GM11168 (cell line): Measurements from ENCODE around the gene CNTN4.
"Not testable (repeated sequence)": the region's sequence is repeated elsewhere in the genome, so short reads cannot be mapped to it uniquely, and the experiment has no call there.

Experiments
- in situ Hi-C: fragments of 300-500 bp; cut with MboI; formaldehyde crosslinking; loops from one replicate; pipeline ENCODE4 v1.12.0; 2022; ENCODE audit warnings: low sequenced_read_pairs; ENCODE audit not compliant: unreplicated experiment

Gene CNTN4

DNA sequence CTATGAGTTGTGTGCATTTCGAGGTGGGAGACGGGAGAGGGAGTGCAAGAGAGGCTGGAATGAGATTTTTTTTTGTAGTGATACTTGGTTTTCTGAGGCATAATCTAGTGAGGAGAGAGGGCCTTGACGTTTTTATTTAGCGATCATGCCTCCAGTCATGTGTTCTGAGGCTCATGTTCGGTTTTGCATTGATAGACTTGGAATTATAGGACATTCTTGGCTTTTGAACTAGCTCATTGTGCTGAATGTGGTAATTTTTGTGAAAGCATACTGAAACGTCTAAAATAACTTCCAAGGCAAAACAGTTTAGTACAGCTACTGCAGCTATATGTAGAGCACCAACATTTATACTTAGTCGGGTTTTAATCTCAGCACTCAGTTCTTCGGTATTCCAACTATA is 408.1 kb downstream of the CNTN4 start:
- in situ Hi-C loops: no loop called here

DNA sequence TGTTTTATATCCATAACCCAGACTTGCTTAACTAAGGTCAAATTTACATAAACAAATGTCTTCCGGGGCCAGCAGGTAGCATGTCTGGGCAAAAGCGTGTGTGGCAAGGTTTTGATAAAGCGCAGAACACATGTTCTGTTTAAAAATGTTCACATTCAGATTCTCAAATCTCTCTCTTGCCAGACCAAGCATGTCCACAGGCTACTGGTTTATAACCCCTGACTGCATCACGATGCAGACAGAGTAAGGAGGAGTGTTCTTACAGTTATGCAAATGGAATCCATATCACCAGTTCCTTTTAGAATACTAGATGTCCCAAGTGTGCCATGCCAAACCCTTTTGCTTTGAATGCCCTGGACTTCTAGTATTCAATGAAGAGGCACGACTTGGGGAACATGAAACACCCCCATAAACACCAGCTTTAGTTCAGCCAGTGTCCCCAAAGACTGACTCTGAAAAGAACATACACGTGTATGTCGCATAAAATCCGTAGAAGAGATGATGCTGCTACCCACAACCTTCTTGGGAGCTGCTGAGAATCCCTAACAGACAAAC is 412.0 kb downstream of the CNTN4 start:
- in situ Hi-C loops: no loop called here

DNA sequence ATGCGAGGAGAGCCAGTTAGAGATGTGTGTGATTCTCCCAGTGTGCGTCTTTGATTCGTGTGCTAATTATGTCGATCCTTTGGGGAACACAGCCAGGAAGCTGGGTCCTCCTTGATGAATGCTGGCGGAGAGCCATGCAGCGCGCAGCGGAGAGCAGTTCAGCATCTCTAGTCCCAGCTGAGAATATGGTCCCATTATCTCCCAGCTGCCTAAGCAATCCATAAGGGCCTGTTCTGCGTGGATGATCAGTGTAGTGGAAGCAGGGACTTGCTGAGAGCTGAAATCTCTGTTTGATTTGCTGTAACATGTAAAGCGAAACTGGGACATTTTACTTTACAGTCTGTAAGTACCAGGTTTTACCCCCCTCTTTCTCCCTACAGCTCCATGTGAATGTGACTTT is 412.7 kb downstream of the CNTN4 start:
- in situ Hi-C loops: no loop called here

DNA sequence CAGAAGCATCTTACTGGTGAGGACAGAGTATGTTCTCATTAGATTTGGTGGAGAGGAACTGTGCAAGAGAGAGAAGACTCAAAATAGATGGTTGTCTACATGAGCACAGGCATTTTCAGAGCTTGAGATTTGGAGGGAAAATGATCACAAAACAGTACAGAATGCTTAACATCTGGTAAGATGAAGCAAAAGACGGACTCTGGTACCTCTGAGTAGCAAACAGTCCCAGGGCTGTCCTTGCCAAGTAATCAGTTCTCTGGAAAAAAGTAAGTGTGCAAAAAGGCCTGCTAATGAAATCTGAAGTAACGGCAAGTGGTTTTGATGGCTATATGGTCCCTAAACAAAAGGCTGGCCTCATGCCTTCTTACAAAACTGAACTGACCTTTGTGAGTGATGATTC is 414.2 kb downstream of the CNTN4 start:
- in situ Hi-C loops: no loop called here

DNA sequence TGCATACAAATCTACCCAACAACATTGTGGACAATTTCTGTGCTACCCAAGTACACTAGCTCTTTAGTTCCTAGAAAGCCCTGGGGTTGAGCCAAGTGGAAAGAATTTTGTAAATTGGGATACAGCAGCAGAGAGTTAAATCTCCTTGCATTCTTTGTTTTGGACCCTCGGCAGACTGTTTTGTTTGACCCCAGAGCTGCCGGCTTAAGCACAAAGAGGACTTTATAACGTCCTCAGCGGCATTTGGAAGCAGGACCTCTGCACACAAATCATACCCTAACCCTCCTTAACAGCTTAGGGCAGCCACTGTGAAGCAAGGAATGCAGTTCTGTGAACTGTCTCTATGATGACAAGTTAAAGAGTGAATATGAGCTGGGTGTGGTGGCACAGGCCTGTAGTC is 415.3 kb downstream of the CNTN4 start:
- in situ Hi-C loops: no loop called here

DNA sequence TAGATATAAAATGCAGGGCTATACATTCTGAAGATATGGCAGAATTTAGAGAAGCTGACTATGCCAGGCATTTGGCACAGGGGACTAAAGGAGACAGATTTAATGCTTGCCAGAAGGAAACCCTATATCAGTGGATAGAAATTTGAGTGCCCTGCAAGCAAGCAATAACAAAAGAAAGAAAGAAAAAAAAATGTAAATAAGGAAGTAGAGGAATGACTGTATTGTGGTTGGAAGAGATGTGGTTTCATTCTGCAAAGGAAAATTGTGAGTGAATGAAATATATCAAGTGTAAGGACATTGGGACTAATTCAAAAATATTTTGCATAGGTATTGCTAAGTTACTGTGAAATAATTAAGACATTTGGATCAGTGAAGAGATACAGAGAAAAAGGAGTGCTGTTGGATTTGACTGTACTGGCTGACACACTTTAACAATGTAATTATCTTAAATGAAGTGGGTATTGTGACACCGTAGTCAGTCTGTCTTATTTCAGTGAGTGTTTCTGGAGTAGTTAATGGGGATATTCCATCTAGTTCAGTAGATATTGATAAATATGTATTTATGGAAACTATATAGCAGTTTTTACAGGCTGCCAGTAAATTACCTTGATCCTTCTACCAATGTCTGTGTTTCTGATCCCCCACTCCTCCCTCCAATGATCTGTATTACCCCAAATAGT is 418.2 kb downstream of the CNTN4 start:
- in situ Hi-C loops: no loop called here

DNA sequence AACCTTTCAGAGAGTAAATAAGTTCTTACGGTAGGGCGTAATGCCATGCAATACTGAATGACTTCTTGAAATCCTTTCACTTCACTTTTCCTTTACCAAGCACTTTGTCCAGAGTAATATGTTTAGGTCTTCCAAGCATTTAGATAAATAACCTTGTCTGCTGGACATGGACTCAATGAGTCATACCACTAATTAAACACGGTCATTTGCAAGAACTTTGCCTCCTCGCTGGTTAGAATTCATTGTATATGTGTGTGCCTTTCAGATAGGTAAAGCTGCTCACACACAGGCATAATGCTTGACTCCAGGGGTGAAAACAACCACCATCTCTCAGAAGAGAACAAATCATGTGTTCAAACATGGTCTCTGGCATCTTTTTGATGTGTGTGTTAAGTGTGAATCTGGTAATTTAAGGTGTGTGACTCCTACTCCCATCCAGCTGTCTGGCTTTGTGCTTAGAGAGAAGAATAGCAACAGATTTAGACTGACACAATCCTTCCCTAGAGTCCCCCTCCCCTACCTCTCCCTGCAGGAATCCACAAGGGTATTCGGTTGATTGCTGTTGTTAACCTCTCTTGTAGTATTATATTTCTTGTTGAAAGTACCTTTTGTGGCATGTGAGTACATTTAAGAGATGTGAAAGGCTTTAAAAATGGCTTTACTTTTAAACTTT is 419.0 kb downstream of the CNTN4 start:
- in situ Hi-C loops: no loop called here

DNA sequence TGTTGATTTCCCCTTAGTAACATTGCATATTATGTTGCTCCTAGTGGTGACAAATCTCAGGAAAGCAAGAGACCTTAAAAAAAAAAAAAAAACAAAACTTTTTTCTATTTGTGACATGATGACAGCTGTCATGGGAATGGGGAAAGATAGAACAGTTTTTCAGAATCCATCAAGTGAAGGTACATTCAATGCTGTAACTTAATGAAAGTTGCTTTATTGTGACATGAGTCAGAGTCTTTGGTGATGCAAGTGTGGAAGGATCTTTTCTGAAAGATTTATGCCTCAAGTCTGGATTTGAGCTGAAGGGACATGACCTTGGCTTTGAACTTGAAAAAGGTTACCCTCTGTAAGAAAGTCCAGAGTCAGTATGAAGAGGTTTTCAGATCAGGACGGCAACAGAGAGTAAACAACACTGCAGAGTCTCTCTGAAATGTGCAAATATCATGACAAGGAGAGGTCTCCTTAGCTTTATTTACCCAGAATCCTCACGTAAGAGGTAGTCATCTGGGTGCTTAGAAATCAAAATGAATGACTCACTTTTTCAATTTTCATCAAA is 424.7 kb downstream of the CNTN4 start:
- in situ Hi-C loops: no loop called here

DNA sequence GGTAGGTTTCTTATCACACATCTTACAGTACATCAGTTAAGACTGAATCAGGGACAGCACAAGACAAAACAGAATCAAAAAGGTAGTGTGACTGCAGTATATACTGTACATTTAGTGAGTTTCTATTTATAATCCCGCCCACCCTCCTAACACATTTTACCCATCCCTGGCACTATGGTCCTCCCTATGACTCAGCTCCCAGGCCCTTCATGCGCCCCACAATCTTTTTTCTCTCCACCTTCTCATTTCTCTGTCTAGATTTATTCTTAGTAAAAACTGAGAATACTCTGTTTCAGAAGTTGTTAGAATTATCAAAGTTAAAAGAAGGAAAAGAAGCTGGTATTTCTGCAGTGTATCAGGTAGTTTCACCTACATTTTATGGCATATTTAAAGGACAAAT is 427.3 kb downstream of the CNTN4 start:
- in situ Hi-C loops: no loop called here

DNA sequence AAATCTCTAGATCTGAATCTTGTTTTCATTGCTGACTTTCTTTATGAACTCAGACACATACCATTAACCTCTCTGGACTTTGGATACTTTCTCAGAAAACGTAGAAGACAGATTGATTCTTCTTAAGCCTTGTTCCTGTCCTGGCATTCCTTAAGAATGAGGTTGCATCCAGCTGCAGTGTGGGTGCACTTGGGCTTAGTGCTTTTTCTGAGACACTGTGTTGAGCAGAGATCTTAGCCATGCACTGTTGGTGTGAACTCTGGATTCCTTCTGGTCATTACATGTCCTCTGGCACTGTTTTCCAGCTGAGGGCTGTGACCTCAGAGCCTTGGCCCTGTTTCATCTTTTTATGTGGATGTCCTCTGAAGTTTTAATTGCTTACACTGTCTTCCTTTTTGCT is 428.3 kb downstream of the CNTN4 start:
- in situ Hi-C loops: no loop called here

DNA sequence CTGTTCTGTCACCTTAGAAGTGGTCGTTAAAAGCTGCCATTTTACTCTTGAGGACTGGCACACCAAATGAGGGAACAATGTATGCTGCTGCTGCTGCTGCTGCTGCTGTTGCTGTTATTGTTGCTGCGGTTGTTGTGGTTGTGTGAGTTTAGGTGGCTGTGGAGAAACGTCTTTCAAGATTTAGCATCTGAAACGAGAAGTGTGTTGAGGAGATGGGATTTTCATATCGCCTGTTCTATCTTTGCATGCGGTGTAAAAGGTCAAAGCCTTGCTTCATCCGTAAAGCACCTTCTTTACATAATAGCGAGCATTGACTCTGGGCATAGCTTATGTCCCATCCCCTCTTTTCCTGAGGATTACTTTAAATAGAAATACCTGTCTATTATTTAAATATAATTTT is 428.7 kb downstream of the CNTN4 start:
- in situ Hi-C loops: not testable (repeated sequence)

DNA sequence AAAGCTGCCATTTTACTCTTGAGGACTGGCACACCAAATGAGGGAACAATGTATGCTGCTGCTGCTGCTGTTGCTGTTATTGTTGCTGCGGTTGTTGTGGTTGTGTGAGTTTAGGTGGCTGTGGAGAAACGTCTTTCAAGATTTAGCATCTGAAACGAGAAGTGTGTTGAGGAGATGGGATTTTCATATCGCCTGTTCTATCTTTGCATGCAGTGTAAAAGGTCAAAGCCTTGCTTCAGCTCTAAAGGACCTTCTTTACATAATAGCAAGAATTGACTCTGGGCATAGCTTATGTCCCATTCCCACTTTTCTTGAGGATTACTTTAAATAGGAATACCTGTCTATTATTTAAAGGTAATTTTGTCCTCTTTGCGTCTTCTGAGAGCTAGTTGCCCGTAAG is 436.1 kb downstream of the CNTN4 start:
- in situ Hi-C loops: not testable (repeated sequence)

DNA sequence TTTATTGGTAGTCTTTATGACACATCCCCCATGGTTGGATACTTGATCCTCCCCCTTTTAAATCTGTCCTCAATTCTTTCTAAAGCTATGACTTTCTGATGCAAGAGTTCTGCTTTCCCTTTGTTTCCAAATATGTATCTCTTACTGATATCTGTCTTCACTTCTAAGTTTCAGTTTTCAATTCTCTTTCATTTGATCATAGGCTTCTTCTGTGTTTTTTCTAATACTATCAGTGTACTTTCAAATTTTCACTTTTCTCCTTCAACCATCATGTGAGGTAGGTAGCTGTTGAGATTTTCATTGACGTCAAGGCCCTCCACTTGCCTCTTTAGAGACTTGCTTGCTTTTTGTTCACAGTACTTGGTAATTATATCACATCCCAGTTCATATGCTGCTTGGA is 436.5 kb downstream of the CNTN4 start:
- in situ Hi-C loops: no loop called here

DNA sequence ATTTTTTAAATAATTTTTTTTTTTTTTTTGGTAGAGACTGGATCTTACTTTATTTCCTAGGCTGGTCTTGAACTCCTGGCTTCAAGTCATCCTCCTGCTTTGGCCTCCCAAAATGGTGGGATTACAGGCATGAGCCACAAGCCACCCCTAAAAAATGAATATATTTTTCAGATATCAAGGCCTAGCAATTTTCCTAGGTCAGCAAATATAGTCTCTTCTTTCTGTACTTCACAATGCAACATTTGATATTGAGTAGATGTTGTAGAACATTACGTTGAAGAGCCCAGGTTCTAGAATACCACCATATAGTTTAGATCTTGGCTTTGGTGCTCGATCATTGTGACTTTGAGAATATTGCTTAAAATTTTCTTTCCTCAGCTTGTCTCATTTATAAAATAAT is 437.9 kb downstream of the CNTN4 start:
- in situ Hi-C loops: no loop called here

DNA sequence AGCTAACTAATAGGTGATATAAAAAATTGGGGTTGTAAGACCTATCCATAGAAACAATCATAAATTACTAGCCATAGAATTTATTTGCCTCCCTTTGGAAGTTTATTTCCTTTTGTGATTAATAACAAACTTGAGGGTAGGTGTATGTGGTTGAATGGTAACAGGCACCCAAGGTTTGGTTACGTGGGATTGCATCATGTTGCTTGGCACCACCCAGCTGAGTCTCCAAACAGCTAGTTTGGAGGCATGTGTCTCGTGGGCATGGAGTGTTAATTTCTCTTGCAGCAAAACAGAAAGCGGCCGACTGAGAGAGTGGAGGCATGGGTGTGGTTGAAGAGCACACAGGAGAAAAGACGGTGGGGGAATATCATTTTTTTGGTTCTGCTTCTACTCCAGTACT is 441.4 kb downstream of the CNTN4 start:
- in situ Hi-C loops: no loop called here

DNA sequence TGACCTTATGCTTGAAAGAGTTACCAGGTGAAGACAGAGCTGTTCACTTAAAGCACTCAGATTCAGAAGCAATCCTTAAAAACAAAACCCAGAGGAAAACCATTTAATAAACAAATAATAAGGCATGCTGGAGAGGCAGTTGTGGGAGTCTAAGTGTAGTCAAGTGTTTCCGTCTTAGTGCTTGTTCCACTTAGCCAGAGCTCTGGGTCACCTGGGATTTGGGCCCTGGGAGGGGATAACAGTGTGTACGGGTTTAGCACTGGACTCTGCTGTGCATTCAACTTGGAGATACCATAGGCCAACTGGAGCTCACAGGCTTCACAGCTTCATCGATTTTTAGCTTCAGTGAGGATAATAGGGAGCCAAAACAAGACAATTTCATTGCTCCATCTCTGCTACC is 444.6 kb downstream of the CNTN4 start:
- in situ Hi-C loops: no loop called here

DNA sequence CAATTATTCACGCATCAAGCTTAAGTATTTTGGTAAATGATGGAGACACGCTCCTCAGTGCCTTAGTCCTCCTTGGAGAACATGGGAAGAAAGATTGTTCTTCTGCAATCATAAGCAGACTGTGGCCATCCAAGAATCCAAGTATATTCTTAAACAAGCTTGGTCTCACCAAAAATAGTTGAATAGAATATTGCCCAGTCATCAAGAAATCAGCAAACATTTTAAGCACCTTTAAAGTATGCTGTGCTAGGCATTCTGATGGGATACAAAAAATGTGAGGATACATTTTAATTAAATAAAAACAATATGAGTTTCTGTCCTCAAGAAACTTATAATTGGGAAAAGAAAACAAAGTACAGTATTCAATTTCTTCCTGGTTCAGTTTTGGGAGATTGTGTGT is 445.5 kb downstream of the CNTN4 start:
- in situ Hi-C loops: no loop called here

DNA sequence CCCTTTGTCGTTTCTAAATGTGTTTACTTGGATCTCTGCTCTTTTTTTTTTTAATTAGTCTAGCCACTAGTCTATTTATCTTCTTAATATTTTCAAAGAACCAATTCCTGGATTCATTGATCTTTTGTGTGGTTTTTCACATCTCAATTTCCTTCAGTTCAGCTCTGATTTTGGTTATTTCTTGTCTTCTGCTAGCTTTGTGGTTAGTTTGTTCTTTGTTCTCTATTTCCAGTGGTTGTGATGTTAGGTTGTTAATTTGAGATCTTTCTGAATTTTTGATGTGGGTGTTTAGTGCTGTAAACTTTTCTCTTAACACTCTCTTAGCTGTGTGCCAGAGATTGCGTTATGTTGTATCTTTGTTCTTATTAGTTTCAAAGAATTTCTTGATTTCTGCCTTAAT is 446.1 kb downstream of the CNTN4 start:
- in situ Hi-C loops: no loop called here

DNA sequence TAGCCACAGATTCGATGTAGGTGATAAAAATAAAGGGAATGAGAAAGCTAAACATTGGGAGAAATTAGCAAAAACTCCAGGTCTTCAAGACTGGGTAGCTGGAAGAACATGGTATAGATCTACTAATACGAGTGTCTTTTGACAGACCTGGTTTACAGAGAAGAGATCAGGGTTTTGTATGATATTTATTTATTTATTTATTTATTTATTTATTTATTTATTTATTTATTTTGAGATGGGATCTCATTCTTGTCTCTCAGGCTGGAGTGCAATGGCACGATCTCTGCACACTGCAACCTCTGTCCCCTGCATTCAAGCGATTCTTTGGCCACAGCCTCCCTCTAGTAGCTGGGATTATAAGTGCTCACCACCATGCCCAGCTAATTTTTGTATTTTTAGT is 448.4 kb downstream of the CNTN4 start:
- in situ Hi-C loops: no loop called here

DNA sequence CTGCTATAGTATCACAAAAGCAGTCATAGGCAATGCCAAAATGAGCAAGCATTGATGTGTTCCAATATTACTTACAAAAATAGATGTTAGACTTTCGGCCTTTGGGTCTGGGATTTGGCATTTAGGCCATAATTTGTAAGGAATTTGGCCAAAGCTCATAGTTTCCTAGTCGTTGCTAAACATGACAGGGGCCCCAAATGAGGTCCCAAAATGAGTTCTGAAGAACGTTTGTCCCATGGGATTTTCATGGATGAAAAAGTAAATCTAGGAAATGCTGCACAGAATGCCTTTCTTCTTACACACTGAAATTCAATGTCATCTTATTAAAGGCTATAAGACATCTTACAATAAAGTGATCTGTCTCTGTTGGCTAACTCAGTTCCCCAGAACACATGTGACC is 456.0 kb downstream of the CNTN4 start:
- in situ Hi-C loops: no loop called here

DNA sequence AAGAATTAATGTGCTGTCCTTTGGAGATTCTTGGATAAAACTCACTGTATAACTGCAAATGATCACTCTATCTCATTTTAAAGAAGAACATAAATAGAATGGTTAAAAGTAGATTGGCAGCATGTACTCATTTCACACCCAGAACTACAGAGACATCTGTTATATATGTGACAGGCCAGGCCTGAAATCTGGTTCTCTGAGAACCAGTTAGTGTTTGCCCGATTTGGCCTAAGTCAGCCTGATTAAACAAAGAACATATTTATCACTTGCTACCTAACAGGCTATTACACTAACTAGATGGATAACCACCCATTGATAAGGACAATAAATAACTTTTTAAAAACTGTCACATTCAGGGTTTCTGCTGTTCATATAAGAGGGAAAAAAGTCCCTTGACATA is 460.1 kb downstream of the CNTN4 start:
- in situ Hi-C loops: no loop called here

DNA sequence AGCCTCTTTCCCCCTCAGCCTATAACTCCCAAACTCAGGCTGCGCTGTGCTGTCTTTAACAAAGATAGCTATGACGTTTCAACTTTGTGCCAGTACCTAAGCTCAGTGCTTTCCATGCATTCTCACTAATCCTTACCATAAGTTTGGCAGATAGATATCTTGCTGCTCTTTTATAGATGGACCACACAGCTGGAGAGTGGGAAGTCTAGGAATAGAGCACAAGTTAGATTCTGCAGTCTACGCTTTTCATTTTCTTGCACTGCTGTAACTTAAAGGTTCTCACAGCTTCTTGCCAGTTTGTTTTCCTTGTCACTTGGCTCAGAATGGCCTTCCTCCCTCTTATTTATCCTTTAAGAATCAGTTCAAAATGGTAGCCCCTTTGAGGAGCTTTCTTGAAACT is 468.8 kb downstream of the CNTN4 start:
- in situ Hi-C loops: no loop called here
